ENCODE results near the gene IPCEF1.

Gene IPCEF1

DNA sequence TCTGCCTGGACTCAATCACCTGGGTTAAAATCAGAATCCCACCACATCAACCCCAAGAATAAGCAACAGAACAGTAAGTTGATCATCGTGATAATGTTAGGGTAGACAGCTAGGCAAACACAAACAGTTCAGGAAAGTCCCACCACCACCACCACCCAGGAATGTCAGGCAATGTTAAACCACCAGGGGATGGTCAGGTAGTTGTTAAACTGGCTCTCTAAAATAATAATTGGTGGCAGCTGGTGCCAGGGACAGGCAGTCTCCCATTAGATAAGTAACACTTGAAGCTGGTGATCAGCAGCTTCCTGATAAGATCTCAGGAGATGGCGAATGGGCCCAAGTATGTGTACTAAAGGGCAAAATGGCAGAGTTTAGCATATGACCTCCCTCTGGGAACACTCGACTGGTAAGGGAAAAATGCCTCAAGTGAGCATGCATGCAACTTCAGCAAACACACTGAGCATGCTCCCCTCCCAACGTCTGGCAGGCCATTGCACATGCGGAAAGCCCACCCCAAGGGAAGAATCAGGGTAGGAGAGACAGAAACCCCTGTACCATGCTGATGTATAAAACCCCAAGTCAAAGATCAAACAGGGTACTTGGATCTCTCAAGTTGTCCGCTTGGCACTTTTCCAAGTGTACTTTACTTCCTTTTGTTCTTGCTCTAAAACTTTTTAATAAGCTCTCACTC lies 66.6 kb downstream of the IPCEF1 start:
- H3K27ac Mint-ChIP-seq, result peak overlapping the region; percentile 28
- peaks cover 14% of the 10 kb centered on the region for H3K9me3 Mint-ChIP-seq
- H3K36me3 Mint-ChIP-seq (ENCODE audit: low read depth), result peaks cover 36% of the 10 kb centered on the region
- peaks cover 36% of the 10 kb centered on the region for H3K4me1 Mint-ChIP-seq (ENCODE audit: low read depth)
- intact Hi-C loops (cut with micrococcal nuclease), result no loop called here
- H3K4me3 Mint-ChIP-seq, result no peak overlapping the region
- no peaks in the 10 kb centered on the region for H3K27me3 Mint-ChIP-seq

DNA sequence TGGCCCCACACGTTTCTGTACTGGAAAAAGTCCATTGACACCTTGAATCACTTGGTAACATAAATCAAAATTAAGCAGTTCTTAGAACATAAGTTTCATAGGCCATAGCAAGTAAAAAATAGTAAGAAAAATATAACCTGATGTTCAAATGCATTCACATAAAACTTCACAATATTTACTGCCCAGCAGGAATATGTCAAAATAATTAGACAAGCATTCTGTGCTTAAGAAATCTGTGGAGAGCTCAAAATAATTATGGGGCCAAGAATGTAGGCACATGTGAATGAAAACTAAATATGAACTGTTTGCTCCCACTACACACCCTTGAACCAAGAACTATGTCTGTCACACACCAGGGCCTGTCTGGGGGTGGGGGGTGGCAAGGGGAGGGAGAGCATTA lies 70.8 kb downstream of the IPCEF1 start:
- intact Hi-C loops (cut with micrococcal nuclease), result no loop called here
- Mint-ChIP-seq H3K4me3 (no peak overlapping the region), H3K27me3 (no peaks in the 10 kb centered on the region), H3K27ac (no peak overlapping the region), H3K36me3 (ENCODE audit: low read depth) (peaks cover 56% of the 10 kb centered on the region), H3K9me3 (peaks cover 14% of the 10 kb centered on the region), H3K4me1 (ENCODE audit: low read depth) (peaks cover 18% of the 10 kb centered on the region)

DNA sequence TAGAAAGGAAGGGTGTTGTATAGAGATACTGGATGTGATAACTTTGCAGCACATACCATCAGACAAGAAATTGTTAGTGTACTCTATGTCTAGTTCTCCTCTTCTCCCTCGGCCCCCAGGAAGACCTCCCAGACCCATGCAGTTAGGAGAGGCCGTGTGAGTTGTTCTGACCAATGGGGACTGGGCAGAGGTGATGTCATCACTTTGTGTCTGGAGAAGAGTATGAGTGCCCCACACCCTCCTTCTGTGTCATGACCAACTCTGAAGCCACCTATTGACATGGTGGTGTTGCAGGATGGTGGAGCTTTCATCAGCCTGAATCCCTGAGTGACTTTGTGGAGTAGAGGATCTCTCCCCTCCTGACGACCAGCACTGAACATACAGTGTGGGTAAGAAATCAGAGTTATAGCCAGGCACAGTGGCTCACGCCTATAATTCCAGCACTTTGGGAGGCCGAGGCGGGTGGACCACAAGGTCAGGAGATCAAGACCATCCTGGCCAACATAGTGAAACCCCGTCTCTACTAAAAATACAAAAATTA lies 72.2 kb downstream of the IPCEF1 start:
- no peak overlapping the region for H3K27ac Mint-ChIP-seq

DNA sequence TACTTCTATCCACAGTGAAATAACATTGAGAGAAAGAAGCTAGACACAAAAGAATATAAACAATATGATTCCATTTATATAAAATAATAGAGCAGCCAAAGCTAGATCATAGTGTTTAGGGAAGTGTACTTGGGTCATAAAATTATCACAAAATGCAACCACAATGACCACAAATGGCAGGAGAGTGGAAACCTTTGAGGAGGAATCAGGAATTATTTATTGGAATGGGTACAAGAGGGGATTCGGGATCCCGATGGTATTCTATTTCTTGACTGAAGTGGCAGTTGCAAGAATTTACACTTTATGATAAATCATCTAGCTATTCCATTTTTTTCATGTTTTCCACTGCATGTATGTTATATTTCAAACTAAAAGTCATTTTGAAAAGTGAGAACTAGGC lies 76.1 kb downstream of the IPCEF1 start:
- no peak overlapping the region for H3K27ac Mint-ChIP-seq
- intact Hi-C loops (cut with micrococcal nuclease), result no loop called here

More for the DNA sequence above, 72.2 kb downstream of the IPCEF1 start:
- Mint-ChIP-seq H3K4me1 (ENCODE audit: low read depth) (peaks cover 9% of the 10 kb centered on the region), H3K36me3 (ENCODE audit: low read depth) (peaks cover 51% of the 10 kb centered on the region), H3K4me3 (no peak overlapping the region), H3K9me3 (peaks cover 14% of the 10 kb centered on the region), H3K27me3 (no peaks in the 10 kb centered on the region)
- intact Hi-C loops (cut with micrococcal nuclease), result no loop called here

DNA sequence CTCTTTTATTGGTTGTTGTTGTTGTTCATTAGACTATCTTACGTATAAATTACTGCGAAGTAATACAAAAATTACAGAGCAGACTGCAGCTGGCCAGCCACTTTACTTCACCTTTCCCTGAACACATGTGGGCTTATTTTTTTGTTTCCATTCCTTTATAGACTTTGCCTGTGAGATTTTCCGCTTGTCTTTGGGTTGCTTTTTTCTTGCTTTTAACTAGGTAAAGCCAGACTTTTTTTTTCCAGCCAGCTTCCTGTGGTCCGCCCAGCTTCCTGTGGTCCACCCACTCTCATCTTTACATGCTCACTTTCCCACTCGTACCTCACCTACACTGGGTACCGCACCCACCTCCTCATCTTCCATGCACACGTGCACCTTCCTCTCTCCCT lies 79.0 kb downstream of the IPCEF1 start:
- H3K4me3 Mint-ChIP-seq, result peak overlapping the region; percentile 33
- intact Hi-C loops (cut with micrococcal nuclease), result loop anchor here (1.0 to 5.0 kb wide), 4 partner anchors 45 to 123 kb away; no protein-coding TSS in a partner anchor
- H3K36me3 Mint-ChIP-seq (ENCODE audit: low read depth), result peaks cover 22% of the 10 kb centered on the region
- peak overlapping the region; percentile 79 for H3K27ac Mint-ChIP-seq
- peaks cover 45% of the 10 kb centered on the region for H3K4me1 Mint-ChIP-seq (ENCODE audit: low read depth)
- H3K27me3 Mint-ChIP-seq, result no peaks in the 10 kb centered on the region
- no peaks in the 10 kb centered on the region for H3K9me3 Mint-ChIP-seq

More for the DNA sequence above, 76.1 kb downstream of the IPCEF1 start:
- peaks cover 20% of the 10 kb centered on the region for H3K36me3 Mint-ChIP-seq (ENCODE audit: low read depth)
- H3K4me3 Mint-ChIP-seq, result no peak overlapping the region
- H3K9me3 Mint-ChIP-seq, result no peaks in the 10 kb centered on the region
- peaks cover 28% of the 10 kb centered on the region for H3K4me1 Mint-ChIP-seq (ENCODE audit: low read depth)
- no peaks in the 10 kb centered on the region for H3K27me3 Mint-ChIP-seq

DNA sequence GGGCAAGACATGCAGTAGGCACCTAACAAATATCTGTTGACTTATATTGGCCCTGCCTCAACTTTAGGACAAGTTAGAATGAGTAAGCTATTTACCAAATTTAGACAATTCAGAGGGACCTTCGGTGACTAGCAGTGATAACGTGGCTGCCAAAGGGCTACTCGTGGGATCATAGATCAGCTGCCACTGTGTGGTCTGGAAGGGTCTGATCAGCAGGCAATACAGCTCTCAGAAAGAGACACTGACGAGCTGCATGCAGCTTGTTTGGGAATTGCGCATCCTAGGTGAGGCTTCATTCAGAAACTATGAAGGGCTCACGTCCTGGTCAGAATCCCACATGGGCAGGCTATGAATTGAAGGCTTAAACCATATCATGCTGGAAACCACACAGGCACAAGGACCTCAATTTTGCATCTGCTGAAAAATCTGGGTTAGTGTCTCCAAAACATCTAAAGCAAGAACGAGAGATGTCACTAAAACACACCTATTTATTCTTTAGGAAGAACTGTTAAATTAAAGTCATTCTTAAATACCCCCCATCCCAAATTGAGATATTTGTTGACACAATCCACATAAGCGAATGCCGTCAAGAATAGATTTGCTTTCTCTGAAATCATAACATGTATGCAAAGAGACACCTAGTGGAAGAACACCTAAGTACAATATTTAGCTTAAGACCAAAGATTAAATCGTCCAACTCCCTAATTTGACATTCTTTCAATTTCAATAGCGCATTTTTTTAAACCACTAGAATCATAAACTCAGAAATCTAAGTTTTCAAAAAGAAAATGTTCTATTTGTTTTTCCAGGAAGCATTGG lies 79.6 kb downstream of the IPCEF1 start:
- peaks cover 45% of the 10 kb centered on the region for H3K4me1 Mint-ChIP-seq (ENCODE audit: low read depth)
- peaks cover 16% of the 10 kb centered on the region for H3K36me3 Mint-ChIP-seq (ENCODE audit: low read depth)
- no peaks in the 10 kb centered on the region for H3K27me3 Mint-ChIP-seq
- no peaks in the 10 kb centered on the region for H3K9me3 Mint-ChIP-seq
- H3K4me3 Mint-ChIP-seq, result no peak overlapping the region
- peak overlapping the region; percentile 79 for H3K27ac Mint-ChIP-seq
- intact Hi-C loops (cut with micrococcal nuclease), result loop anchor here (1.0 to 5.0 kb wide), 4 partner anchors 45 to 123 kb away; no protein-coding TSS in a partner anchor

DNA sequence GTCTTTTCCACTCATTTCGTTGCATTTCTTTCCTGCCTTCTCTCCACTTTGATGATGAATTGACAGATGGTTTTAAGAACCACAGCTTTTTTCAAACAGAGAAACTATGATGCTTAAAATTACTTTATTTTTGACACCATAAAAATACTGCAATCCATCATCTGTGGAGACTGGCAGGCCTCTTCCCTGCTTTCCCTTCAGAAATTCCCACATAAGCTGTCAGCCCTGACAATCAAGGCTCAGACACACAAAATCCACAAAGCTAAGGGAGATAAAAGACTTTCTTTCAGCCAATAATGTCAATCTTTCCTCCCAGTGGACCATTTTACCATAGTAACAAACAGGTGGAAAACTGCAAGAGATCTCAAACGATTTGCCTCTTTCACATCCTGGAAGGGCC lies 82.4 kb downstream of the IPCEF1 start:
- peaks cover 10% of the 10 kb centered on the region for H3K36me3 Mint-ChIP-seq (ENCODE audit: low read depth)
- intact Hi-C loops (cut with micrococcal nuclease), result no loop called here
- H3K4me3 Mint-ChIP-seq, result no peak overlapping the region
- no peaks in the 10 kb centered on the region for H3K27me3 Mint-ChIP-seq
- peaks cover 45% of the 10 kb centered on the region for H3K4me1 Mint-ChIP-seq (ENCODE audit: low read depth)
- no peaks in the 10 kb centered on the region for H3K9me3 Mint-ChIP-seq
- peak overlapping the region; percentile 64 for H3K27ac Mint-ChIP-seq

DNA sequence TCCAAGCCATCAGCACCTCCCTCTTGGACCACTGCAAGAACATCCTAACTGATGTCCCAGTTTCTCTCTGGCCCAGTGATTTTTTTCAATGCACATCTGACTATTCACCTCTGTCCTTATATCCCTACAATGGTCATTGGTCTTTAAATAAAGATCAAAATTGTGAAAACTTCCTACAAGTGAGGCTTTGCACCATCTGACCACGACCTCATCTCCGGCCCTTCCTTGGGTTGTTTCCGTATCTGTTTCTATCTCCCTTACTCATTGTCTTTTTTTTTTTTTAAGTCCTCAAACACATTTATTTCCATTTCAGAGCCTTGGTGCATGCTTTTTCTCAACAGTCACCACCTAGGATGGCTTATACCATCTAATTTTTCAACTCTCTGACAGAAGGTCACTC lies 88.1 kb downstream of the IPCEF1 start:
- H3K4me1 Mint-ChIP-seq (ENCODE audit: low read depth), result peaks cover 24% of the 10 kb centered on the region
- H3K36me3 Mint-ChIP-seq (ENCODE audit: low read depth), result peaks cover 33% of the 10 kb centered on the region
- no peak overlapping the region for H3K4me3 Mint-ChIP-seq
- no peaks in the 10 kb centered on the region for H3K27me3 Mint-ChIP-seq
- peaks cover 7% of the 10 kb centered on the region for H3K9me3 Mint-ChIP-seq
- intact Hi-C loops (cut with micrococcal nuclease), result no loop called here
- peak overlapping the region; percentile 33 for H3K27ac Mint-ChIP-seq

DNA sequence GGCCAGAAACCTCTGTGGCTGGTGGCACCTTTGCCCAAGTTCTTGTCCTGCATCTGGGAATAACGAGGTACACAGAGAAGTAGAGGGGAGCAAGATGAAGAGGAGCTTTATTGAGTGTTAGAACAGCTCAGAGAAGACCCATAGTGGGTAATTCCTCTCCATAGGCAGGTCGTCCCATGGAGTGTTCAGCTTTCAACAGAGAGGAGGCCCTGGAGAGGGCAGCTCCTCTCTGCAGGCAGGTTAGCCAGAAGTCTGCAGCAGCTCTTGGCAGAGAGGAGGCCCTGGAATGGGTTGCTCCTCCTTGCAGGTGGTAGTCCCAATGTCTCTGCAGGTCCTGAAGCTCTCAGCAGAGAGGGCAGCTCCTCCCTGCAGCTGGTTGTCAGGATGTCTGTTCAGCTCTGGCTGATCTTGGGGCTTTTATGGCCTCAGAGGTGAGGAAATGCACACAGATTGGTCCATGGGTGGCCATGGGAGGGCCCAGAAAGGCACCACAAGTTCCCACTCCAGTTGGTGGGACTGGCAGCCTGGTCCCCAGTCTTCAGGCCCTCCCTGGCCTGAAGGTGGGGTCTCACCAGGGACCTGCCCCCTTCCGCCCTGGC lies 89.0 kb downstream of the IPCEF1 start:
- peaks cover 33% of the 10 kb centered on the region for H3K36me3 Mint-ChIP-seq (ENCODE audit: low read depth)
- peak overlapping the region; percentile 64 for H3K4me3 Mint-ChIP-seq
- peaks cover 25% of the 10 kb centered on the region for H3K4me1 Mint-ChIP-seq (ENCODE audit: low read depth)
- H3K27ac Mint-ChIP-seq, result peak overlapping the region; percentile 33
- peaks cover 7% of the 10 kb centered on the region for H3K9me3 Mint-ChIP-seq
- H3K27me3 Mint-ChIP-seq, result no peaks in the 10 kb centered on the region
- intact Hi-C loops (cut with micrococcal nuclease), result no loop called here

DNA sequence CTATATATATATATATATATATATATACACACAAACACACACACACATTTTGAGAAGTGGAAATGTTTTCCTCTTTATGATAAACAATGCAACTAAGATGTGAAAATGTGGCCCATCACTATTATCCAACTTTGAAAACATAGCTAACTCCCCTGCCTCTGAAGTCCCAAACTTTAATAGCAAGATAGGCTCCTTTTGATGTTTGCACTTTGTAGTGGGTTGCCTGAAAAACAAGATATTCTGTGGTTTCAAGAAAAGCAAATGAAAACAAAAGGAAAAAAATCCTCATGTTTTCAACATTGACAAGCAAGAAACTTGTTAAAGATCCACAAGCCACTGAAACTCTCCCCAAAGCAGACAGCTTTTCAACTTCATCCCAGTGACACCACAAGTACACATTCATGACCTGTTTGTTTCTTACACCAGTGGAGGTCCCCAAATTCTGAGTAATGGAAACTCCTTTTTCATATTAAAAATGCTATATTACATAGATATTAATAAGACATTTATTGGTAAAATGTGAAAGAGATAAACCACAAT lies 90.0 kb downstream of the IPCEF1 start:
- H3K27ac Mint-ChIP-seq, result peak overlapping the region; percentile 70
- intact Hi-C loops (cut with micrococcal nuclease), result no loop called here
- H3K4me1 Mint-ChIP-seq (ENCODE audit: low read depth), result peaks cover 35% of the 10 kb centered on the region

DNA sequence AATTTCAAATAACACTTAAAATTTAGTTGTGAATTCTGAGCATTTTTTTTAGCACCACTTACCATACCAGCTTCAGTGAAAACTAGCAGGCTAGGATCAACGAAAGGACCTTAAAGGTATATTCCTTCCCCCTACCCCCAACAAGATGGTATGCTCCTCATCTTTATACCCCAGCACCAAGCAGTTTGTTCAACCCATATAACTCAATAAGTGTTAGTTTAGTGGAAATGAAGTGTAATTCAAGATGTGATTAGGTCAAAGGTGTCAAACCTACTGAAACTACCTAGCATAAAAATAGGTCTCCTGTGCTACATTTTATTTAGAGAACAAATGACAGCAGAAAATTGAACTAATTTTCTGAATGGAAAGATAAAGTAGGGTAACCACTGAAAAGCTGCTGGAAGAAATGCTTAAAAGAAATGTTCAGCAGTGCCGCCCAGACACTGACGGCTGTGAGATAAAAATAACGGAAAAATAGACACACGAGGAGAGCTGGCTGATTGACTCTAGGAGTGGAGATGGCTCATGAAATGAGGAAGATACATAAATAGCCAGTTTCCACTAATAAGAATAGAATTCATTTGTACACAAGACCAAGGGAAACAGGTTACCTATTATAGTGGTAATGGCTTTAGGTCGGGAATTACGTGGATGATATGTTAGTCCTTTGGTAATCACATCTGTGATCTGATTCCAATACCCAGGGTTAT lies 94.8 kb downstream of the IPCEF1 start:
- Mint-ChIP-seq H3K27ac (peak overlapping the region; percentile 61), H3K4me1 (ENCODE audit: low read depth) (peaks cover 53% of the 10 kb centered on the region), H3K27me3 (no peaks in the 10 kb centered on the region), H3K9me3 (peaks cover 7% of the 10 kb centered on the region), H3K36me3 (ENCODE audit: low read depth) (peaks cover 27% of the 10 kb centered on the region), H3K4me3 (no peak overlapping the region)
- intact Hi-C loops (cut with micrococcal nuclease), result no loop called here

More for the DNA sequence above, 90.0 kb downstream of the IPCEF1 start:
- peak overlapping the region; percentile 64 for H3K4me3 Mint-ChIP-seq
- no peaks in the 10 kb centered on the region for H3K27me3 Mint-ChIP-seq
- peaks cover 33% of the 10 kb centered on the region for H3K36me3 Mint-ChIP-seq (ENCODE audit: low read depth)
- H3K9me3 Mint-ChIP-seq, result peaks cover 7% of the 10 kb centered on the region

DNA sequence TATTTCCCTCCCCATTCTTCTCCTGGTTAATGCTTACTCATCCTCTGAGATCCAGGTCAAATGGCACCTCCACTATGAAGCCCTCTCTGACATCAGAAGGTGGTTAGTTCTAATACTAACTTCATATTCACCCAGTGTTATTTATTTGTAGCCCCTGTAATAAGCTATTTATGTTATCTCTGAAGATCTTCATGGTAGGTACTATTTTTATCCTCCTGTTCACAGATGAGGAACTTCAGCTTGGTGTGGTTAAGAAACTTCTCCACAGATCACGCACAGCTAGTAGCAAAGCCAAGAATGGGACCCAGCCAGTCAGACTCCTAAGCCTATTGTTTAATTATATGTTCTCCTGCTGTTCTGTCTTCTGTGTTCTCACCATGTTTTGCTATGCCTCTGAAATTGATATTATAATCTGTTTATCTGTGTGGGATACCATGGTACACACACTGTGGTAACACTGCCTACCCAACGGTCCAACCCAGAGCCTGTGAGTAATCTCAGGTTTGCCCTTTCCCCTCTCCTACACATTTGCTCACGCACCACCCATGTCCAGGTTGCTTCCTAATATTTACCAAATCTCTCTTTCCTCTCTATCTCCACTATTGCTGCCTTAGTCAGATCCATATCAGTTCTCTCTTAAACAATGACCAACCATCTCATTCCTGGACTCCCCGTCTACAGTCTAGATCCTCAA lies 98.4 kb downstream of the IPCEF1 start:
- peaks cover 63% of the 10 kb centered on the region for H3K4me1 Mint-ChIP-seq (ENCODE audit: low read depth)
- peak overlapping the region; percentile 80 for H3K27ac Mint-ChIP-seq
- H3K27me3 Mint-ChIP-seq, result no peaks in the 10 kb centered on the region
- intact Hi-C loops (cut with micrococcal nuclease), result no loop called here
- peaks cover 18% of the 10 kb centered on the region for H3K36me3 Mint-ChIP-seq (ENCODE audit: low read depth)
- H3K4me3 Mint-ChIP-seq, result no peak overlapping the region
- H3K9me3 Mint-ChIP-seq, result peaks cover 9% of the 10 kb centered on the region

DNA sequence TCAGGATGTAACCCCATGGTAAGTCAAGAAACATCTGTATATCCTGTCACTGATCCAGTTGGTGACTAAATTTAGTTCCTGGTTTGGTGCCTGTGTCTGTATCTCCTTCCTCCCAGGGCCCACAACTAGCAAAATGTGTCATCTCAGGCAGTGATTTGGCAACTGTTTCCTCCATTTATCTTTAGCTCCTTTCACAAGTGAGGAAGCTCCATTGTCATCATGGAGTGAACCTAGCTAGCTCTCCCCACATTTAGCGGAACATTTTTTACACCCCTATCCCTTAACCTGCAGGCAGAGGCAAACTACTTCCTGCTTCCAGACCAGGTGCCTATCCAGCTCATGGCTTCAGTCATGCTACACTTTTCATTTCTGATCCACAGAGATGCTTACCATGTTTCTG lies 99.5 kb downstream of the IPCEF1 start:
- Mint-ChIP-seq H3K36me3 (ENCODE audit: low read depth) (peaks cover 21% of the 10 kb centered on the region), H3K27ac (peak overlapping the region; percentile 80), H3K27me3 (no peaks in the 10 kb centered on the region), H3K9me3 (peaks cover 9% of the 10 kb centered on the region), H3K4me1 (ENCODE audit: low read depth) (peaks cover 68% of the 10 kb centered on the region), H3K4me3 (no peak overlapping the region)
- intact Hi-C loops (cut with micrococcal nuclease), result no loop called here

Measured in dendritic cell treated with granulocyte-macrophage colony-stimulating factor and Interleukin-4, amounts not matched to agents 40 ng/mL and 50 ng/mL, for 4 days (primary cell).